Measurements from ENCODE around the gene HEPHL1.
"Not testable (repeated sequence)": the region's sequence is repeated elsewhere in the genome, so short reads cannot be mapped to it uniquely, and the experiment has no call there.

The HEPHL1 gene

GRCh38 chr11:94084164-94084563, 63.0 kb downstream of the HEPHL1 start:
- DNase-seq (ENCODE audit: low read depth) = no peak

- DNase-seq (ENCODE audit: low read depth) = no peak
Observed at GRCh38 chr11:94088906-94089305, 67.8 kb downstream of the HEPHL1 start.

- no peak for DNase-seq (ENCODE audit: low read depth)
Observed at GRCh38 chr11:94089341-94089740, 68.2 kb downstream of the HEPHL1 start.

GRCh38 chr11:94090401-94090800, 69.2 kb downstream of the HEPHL1 start:
- DNase-seq (ENCODE audit: low read depth) = no peak

GRCh38 chr11:94091091-94091490, 69.9 kb downstream of the HEPHL1 start:
- DNase-seq (ENCODE audit: low read depth) = no peak

- DNase-seq (ENCODE audit: low read depth) = no peak
Observed at GRCh38 chr11:94100253-94100652, 79.1 kb downstream of the HEPHL1 start.

GRCh38 chr11:94103471-94103870, 82.3 kb downstream of the HEPHL1 start:
- no peak for DNase-seq (ENCODE audit: low read depth)

GRCh38 chr11:94104734-94105133, 83.6 kb downstream of the HEPHL1 start:
- DNase-seq (ENCODE audit: low read depth) = no peak

- DNase-seq (ENCODE audit: low read depth) = no peak
Observed at GRCh38 chr11:94106716-94107115, 85.6 kb downstream of the HEPHL1 start.

GRCh38 chr11:94107363-94107762, 86.2 kb downstream of the HEPHL1 start:
- peak; percentile 26 for DNase-seq (ENCODE audit: low read depth)

- no peak for DNase-seq (ENCODE audit: low read depth)
Observed at GRCh38 chr11:94111241-94111640, 90.1 kb downstream of the HEPHL1 start.

- no peak for DNase-seq (ENCODE audit: low read depth)
Observed at GRCh38 chr11:94111660-94112059, 90.5 kb downstream of the HEPHL1 start.

- DNase-seq (ENCODE audit: low read depth) = no peak
Observed at GRCh38 chr11:94112206-94112953, 91.2 kb downstream of the HEPHL1 start.

GRCh38 chr11:94117197-94117574, 96.0 kb downstream of the HEPHL1 start:
- DNase-seq (ENCODE audit: low read depth) = no peak

- peak; percentile 67 for DNase-seq (ENCODE audit: low read depth)
Observed at GRCh38 chr11:94117871-94118270, 96.7 kb downstream of the HEPHL1 start.

GRCh38 chr11:94119676-94120075, 98.5 kb downstream of the HEPHL1 start:
- DNase-seq (ENCODE audit: low read depth) = not testable (repeated sequence)

GRCh38 chr11:94120516-94120915, 99.4 kb downstream of the HEPHL1 start:
- not testable (repeated sequence) for DNase-seq (ENCODE audit: low read depth)

GRCh38 chr11:94120946-94121345, 99.8 kb downstream of the HEPHL1 start:
- DNase-seq (ENCODE audit: low read depth) = peak; percentile 79

GRCh38 chr11:94125407-94126115, 104.4 kb downstream of the HEPHL1 start:
- no peak for DNase-seq (ENCODE audit: low read depth)

GRCh38 chr11:94127638-94128037, 106.5 kb downstream of the HEPHL1 start:
- DNase-seq (ENCODE audit: low read depth) = no peak

- peak; percentile 65 for DNase-seq (ENCODE audit: low read depth)
Observed at GRCh38 chr11:94128291-94128745, 107.2 kb downstream of the HEPHL1 start.

GRCh38 chr11:94128746-94129511, 107.8 kb downstream of the HEPHL1 start, which contains the start of gene PANX1:
PANX1 (plus strand) TSS chr11:94128841; CDS start chr11:94129313, 472 bp downstream.
- peak; percentile 91 for DNase-seq (ENCODE audit: low read depth)
